Measurements from ENCODE around the gene KCNJ16. TPM values are rescaled to one million over a fixed set of nuclear protein-coding genes. Genes with fewer than 3 reads are reported as not detected.
A peak's percentile ranks its signal among the peaks of the same experiment; 100 is the strongest.

KCNJ16 gene
- total RNA-seq, 1 experiment from 2014 or later, result not detected

DNA sequence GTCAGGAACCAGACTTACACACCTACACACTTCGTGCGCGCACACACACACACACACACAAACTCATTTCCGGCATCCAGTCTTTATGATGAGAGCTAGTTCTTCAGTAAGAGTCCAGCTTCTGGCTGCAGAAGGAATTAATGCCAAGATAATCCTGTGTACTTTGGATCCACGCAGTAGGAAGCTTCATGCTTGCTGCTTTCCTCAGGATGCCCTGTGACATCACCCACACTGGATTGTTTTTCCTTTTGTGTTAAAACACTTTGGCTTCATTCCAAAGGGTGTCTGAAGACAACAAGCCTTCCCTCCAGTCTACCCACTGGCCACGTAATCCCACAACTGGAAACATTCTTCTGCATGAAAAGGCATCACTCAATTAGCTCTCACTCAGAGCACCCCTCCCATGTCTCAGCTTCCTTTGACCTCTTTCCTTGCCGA is 35.4 kb downstream of the KCNJ16 start:
- ChIA-PET POLR2A (ENCODE audit: low non-redundant PET) (no interaction called here), CTCF (interaction anchor here (0.5 to 0.7 kb wide), 2 partner anchors 40 to 441 kb away, joined by 3 to 7 read pairs; no protein-coding TSS in a partner anchor)
- no peak overlapping the region for H3K4me3 ChIP-seq (ENCODE audit: low read depth, low read length, poor library complexity, severe bottlenecking)
- no peaks in the 10 kb centered on the region for H3K9me3 ChIP-seq (ENCODE audit: low read depth, low read length, poor library complexity, severe bottlenecking)
- H3K36me3 ChIP-seq (ENCODE audit: insufficient read depth, low read length, poor library complexity, severe bottlenecking), result no peaks in the 10 kb centered on the region
- peak; percentile 6 for DNase-seq (ENCODE audit: low spot score)
- intact Hi-C loops (cut with micrococcal nuclease; ENCODE audit: unreplicated experiment), result no loop called here
- H3K27me3 ChIP-seq (replicated peaks; ENCODE audit: insufficient read depth, low read depth, low read length, poor library complexity), result no peaks in the 10 kb centered on the region
- no TSS peak for BruUV-seq (replicated peaks)
- no peak for TF ChIP-seq EZH2 (IDR thresholded peaks at IDR 0.05; ENCODE audit: borderline replicate concordance, low read depth, low read length, poor library complexity, severe bottlenecking)
- TF ChIP-seq, protein P1, sequence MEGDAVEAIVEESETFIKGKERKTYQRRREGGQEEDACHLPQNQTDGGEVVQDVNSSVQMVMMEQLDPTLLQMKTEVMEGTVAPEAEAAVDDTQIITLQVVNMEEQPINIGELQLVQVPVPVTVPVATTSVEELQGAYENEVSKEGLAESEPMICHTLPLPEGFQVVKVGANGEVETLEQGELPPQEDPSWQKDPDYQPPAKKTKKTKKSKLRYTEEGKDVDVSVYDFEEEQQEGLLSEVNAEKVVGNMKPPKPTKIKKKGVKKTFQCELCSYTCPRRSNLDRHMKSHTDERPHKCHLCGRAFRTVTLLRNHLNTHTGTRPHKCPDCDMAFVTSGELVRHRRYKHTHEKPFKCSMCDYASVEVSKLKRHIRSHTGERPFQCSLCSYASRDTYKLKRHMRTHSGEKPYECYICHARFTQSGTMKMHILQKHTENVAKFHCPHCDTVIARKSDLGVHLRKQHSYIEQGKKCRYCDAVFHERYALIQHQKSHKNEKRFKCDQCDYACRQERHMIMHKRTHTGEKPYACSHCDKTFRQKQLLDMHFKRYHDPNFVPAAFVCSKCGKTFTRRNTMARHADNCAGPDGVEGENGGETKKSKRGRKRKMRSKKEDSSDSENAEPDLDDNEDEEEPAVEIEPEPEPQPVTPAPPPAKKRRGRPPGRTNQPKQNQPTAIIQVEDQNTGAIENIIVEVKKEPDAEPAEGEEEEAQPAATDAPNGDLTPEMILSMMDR (conservative IDR thresholded peaks at IDR 0.05; ENCODE audit: low read depth, low read length), result no peak
- H3K27ac ChIP-seq (ENCODE audit: low read depth, low read length, poor library complexity, severe bottlenecking), result no peak overlapping the region
- no peaks in the 10 kb centered on the region for H3K4me1 ChIP-seq (ENCODE audit: insufficient read depth, low read length, poor library complexity, severe bottlenecking)

DNA sequence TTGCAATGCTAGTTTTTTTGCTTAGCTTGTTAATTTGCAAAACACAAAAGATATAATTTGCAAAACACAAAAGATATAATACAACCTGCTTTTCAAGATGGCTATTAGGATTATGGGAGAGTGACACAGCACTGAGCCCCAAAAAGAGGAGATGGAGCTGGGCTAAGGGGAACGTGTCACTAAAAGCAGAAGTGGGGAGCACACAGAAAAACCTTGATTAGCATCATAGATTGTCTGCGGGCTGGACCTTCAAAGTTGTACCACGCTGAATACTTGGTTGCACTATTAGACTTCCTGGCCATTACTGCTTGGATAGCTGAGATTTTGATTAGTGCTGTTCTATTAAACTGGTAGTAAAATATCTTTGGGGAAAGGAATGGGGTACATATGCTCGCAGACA is 36.2 kb downstream of the KCNJ16 start:
- Histone ChIP-seq H3K27me3 (replicated peaks; ENCODE audit: insufficient read depth, low read depth, low read length, poor library complexity) (no peaks in the 10 kb centered on the region), H3K4me3 (ENCODE audit: low read depth, low read length, poor library complexity, severe bottlenecking) (no peak overlapping the region), H3K9me3 (ENCODE audit: low read depth, low read length, poor library complexity, severe bottlenecking) (no peaks in the 10 kb centered on the region), H3K27ac (ENCODE audit: low read depth, low read length, poor library complexity, severe bottlenecking) (no peak overlapping the region), H3K36me3 (ENCODE audit: insufficient read depth, low read length, poor library complexity, severe bottlenecking) (no peaks in the 10 kb centered on the region), H3K4me1 (ENCODE audit: insufficient read depth, low read length, poor library complexity, severe bottlenecking) (no peaks in the 10 kb centered on the region)
- CTCF ChIA-PET, result no interaction called here
- BruUV-seq (replicated peaks), result no TSS peak
- no peak for DNase-seq (ENCODE audit: low spot score)
- intact Hi-C loops (cut with micrococcal nuclease; ENCODE audit: unreplicated experiment), result no loop called here
- POLR2A ChIA-PET (ENCODE audit: low non-redundant PET), result no interaction called here
- TF ChIP-seq EZH2 (IDR thresholded peaks at IDR 0.05; ENCODE audit: borderline replicate concordance, low read depth, low read length, poor library complexity, severe bottlenecking), result no peak
- TF ChIP-seq, protein P1 (conservative IDR thresholded peaks at IDR 0.05; ENCODE audit: low read depth, low read length), result no peak

DNA sequence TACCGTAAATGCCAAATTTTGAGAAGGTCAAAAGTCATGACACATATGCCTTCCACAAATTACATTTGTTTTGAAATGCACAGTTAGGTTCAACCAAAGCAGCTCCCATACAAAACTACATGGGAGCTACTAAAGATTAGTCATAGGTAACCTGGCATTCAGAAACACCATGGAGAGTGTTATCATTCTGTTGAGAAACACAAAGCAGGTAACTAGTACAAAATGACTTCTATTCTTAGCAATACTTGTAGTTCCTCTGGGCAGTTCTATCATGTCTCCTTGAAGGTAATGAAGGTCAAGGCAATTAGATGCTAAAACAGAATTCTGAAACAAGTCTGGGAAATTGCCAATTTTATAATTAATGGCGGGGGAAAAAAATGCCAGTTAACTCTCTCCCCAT is 39.4 kb downstream of the KCNJ16 start:
- BruUV-seq (replicated peaks), result no TSS peak
- POLR2A ChIA-PET (ENCODE audit: low non-redundant PET), result no interaction called here
- H3K4me3 ChIP-seq (ENCODE audit: low read depth, low read length, poor library complexity, severe bottlenecking), result no peak overlapping the region
- no peaks in the 10 kb centered on the region for H3K27me3 ChIP-seq (replicated peaks; ENCODE audit: insufficient read depth, low read depth, low read length, poor library complexity)
- no peak overlapping the region for H3K27ac ChIP-seq (ENCODE audit: low read depth, low read length, poor library complexity, severe bottlenecking)
- H3K36me3 ChIP-seq (ENCODE audit: insufficient read depth, low read length, poor library complexity, severe bottlenecking), result no peaks in the 10 kb centered on the region
- no peak for DNase-seq (ENCODE audit: low spot score)
- CTCF ChIA-PET, result no interaction called here
- intact Hi-C loops (cut with micrococcal nuclease; ENCODE audit: unreplicated experiment), result no loop called here
- H3K9me3 ChIP-seq (ENCODE audit: low read depth, low read length, poor library complexity, severe bottlenecking), result no peaks in the 10 kb centered on the region
- no peaks in the 10 kb centered on the region for H3K4me1 ChIP-seq (ENCODE audit: insufficient read depth, low read length, poor library complexity, severe bottlenecking)
- TF ChIP-seq, protein P1 (conservative IDR thresholded peaks at IDR 0.05; ENCODE audit: low read depth, low read length), result no peak
- TF ChIP-seq EZH2 (IDR thresholded peaks at IDR 0.05; ENCODE audit: borderline replicate concordance, low read depth, low read length, poor library complexity, severe bottlenecking), result no peak

All from A673 (cell line).